ENCODE results near the gene LCN1. TPM values are rescaled to one million over a fixed set of nuclear protein-coding genes. Genes with fewer than 3 reads are reported as not detected.

LCN1 gene
- total RNA-seq, 1 donor from 2014 or later: not detected

GRCh38 chr9:135488527-135488926 lies 32.7 kb upstream of the LCN1 start:
- no peak overlapping the region for H3K27ac Mint-ChIP-seq (ENCODE audit: unreplicated experiment)
- no peaks in the 10 kb centered on the region for H3K9me3 Mint-ChIP-seq (ENCODE audit: unreplicated experiment)
- peaks cover 18% of the 10 kb centered on the region for H3K36me3 Mint-ChIP-seq (ENCODE audit: unreplicated experiment)
- no peaks in the 10 kb centered on the region for H3K27me3 Mint-ChIP-seq (ENCODE audit: unreplicated experiment)
- H3K4me1 Mint-ChIP-seq (ENCODE audit: unreplicated experiment): no peaks in the 10 kb centered on the region
- DNase-seq (ENCODE audit: extremely low spot score, unreplicated experiment): no peak
- TF ChIP-seq, protein P1, sequence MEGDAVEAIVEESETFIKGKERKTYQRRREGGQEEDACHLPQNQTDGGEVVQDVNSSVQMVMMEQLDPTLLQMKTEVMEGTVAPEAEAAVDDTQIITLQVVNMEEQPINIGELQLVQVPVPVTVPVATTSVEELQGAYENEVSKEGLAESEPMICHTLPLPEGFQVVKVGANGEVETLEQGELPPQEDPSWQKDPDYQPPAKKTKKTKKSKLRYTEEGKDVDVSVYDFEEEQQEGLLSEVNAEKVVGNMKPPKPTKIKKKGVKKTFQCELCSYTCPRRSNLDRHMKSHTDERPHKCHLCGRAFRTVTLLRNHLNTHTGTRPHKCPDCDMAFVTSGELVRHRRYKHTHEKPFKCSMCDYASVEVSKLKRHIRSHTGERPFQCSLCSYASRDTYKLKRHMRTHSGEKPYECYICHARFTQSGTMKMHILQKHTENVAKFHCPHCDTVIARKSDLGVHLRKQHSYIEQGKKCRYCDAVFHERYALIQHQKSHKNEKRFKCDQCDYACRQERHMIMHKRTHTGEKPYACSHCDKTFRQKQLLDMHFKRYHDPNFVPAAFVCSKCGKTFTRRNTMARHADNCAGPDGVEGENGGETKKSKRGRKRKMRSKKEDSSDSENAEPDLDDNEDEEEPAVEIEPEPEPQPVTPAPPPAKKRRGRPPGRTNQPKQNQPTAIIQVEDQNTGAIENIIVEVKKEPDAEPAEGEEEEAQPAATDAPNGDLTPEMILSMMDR (IDR thresholded peaks at IDR 0.05): no peak
- no peak overlapping the region for H3K4me3 Mint-ChIP-seq (ENCODE audit: unreplicated experiment)

- no peaks in the 10 kb centered on the region for H3K4me1 Mint-ChIP-seq (ENCODE audit: unreplicated experiment)
- TF ChIP-seq, protein P1 (IDR thresholded peaks at IDR 0.05): no peak
These were observed 31.9 kb upstream of the LCN1 start for GRCh38 chr9:135489188-135489906.

DNA sequence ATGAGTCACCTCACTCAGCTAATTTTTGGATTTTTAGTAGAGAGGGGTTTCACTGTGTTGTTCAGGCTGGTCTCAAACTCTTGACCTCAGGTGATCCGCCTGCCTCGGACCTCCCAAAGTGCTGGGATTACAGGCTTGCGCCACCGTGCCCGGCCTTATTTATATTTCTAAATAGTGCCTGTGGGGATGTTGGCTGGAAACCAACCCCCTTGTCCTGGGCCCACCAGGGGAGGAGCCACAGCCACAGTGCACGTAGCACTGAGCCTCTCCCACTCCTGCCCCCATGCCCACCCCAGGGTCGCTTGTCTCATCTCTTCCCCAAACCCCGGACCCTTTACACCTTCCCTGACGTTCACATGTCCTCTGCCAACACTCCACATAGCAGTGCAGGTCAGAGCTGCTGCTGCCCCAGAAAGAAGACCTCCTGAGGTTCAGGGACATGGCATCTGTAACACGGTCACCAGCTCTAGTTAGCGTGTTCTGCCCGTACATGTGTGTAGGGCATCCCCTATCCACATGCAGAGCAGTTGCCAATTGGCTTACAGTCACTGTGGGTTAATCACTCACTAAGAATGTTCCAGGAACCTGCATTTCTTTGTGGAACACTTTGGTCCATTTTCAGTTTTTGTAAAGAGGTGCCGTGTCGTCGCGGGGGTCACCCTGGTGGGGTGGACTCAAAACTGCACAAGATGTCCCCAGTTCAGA lies 30.9 kb upstream of the LCN1 start:
- TF ChIP-seq, protein P1 (IDR thresholded peaks at IDR 0.05): no peak
- peaks cover 9% of the 10 kb centered on the region for H3K36me3 Mint-ChIP-seq (ENCODE audit: unreplicated experiment)
- no peaks in the 10 kb centered on the region for H3K4me1 Mint-ChIP-seq (ENCODE audit: unreplicated experiment)
- no peaks in the 10 kb centered on the region for H3K27me3 Mint-ChIP-seq (ENCODE audit: unreplicated experiment)
- no peak for DNase-seq (ENCODE audit: extremely low spot score, unreplicated experiment)
- no peaks in the 10 kb centered on the region for H3K9me3 Mint-ChIP-seq (ENCODE audit: unreplicated experiment)
- H3K27ac Mint-ChIP-seq (ENCODE audit: unreplicated experiment): no peak overlapping the region
- no peak overlapping the region for H3K4me3 Mint-ChIP-seq (ENCODE audit: unreplicated experiment)

More at GRCh38 chr9:135489188-135489906, 31.9 kb upstream of the LCN1 start:
- Mint-ChIP-seq H3K27ac (ENCODE audit: unreplicated experiment) (no peak overlapping the region), H3K36me3 (ENCODE audit: unreplicated experiment) (peaks cover 13% of the 10 kb centered on the region), H3K9me3 (ENCODE audit: unreplicated experiment) (no peaks in the 10 kb centered on the region), H3K27me3 (ENCODE audit: unreplicated experiment) (no peaks in the 10 kb centered on the region), H3K4me3 (ENCODE audit: unreplicated experiment) (no peak overlapping the region)
- no peak for DNase-seq (ENCODE audit: extremely low spot score, unreplicated experiment)

DNA sequence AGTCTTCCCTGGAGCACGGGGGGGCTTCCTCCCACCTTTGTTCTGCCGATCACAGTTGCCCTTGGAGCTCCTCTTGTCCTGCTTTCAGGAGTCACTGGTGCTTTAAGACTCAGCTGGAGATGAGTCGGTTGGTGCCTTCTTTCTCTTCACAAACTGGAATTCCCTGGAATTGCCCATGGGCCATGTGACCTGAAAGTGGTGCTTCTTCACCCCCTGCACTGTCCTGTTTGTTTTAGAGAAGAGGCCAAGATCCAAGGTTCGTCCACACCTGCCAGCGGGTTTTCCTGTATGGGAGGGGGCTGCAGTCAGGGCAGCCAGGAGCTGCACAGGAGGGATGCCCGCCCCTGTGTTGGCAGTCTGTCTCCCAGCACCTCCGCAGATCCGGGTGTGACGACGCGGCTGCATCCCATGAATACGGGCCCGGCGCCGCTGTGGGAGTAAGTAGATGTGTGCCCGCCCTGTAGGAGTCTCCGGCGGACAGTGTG lies 30.2 kb upstream of the LCN1 start:
- Mint-ChIP-seq H3K36me3 (ENCODE audit: unreplicated experiment) (peaks cover 4% of the 10 kb centered on the region), H3K27me3 (ENCODE audit: unreplicated experiment) (no peaks in the 10 kb centered on the region), H3K4me3 (ENCODE audit: unreplicated experiment) (no peak overlapping the region), H3K9me3 (ENCODE audit: unreplicated experiment) (no peaks in the 10 kb centered on the region), H3K27ac (ENCODE audit: unreplicated experiment) (no peak overlapping the region), H3K4me1 (ENCODE audit: unreplicated experiment) (no peaks in the 10 kb centered on the region)
- TF ChIP-seq, protein P1 (IDR thresholded peaks at IDR 0.05): no peak
- DNase-seq (ENCODE audit: extremely low spot score, unreplicated experiment): no peak

DNA sequence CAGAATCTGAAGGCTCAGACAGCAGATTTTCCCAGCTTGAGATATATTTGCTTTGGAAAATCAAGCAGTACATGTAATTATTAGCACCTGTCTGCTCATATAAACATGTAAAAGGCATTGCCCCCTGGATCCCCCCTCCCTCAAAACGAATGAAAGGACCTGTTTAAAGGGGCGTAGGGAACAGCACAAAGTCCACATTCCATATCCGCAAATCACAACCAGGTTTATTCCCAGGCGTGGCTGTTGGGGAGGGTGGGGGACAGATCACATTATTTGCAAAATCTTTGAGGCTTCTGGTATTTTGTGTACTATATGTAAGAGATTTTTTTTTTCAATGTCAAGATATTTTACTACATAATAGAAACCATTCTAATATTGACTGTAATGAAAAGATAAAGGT lies 29.5 kb upstream of the LCN1 start:
- Mint-ChIP-seq H3K27ac (ENCODE audit: unreplicated experiment) (no peak overlapping the region), H3K4me1 (ENCODE audit: unreplicated experiment) (no peaks in the 10 kb centered on the region), H3K4me3 (ENCODE audit: unreplicated experiment) (no peak overlapping the region), H3K9me3 (ENCODE audit: unreplicated experiment) (no peaks in the 10 kb centered on the region), H3K36me3 (ENCODE audit: unreplicated experiment) (peaks cover 3% of the 10 kb centered on the region), H3K27me3 (ENCODE audit: unreplicated experiment) (no peaks in the 10 kb centered on the region)
- TF ChIP-seq, protein P1 (IDR thresholded peaks at IDR 0.05): no peak
- DNase-seq (ENCODE audit: extremely low spot score, unreplicated experiment): no peak

Data from osteocyte (in vitro differentiated cells).